Stimulated activated effector memory CD8-positive, alpha-beta T cell treated with anti-CD3 and anti-CD28 coated beads, Interleukin-12 subunit alpha, Interleukin-12 subunit beta, amount 100 ng/mL, for 72 hours (primary cell): Measurements from ENCODE around the gene MMP8.
A peak's percentile ranks its signal among the peaks of the same experiment; 100 is the strongest.
"Not testable (repeated sequence)": the region's sequence is repeated elsewhere in the genome, so short reads cannot be mapped to it uniquely, and the experiment has no call there.

Source experiments
- ATAC-seq: fragments of 150-1000 bp; cut with Tn5 transposase; 2 replicates; pipeline ENCODE4 v1.10.0; 2021
- DNase-seq, 2 donors: peaks; one replicate each; pipeline ENCODE4 v3.0.0; 2021 to 2022; ENCODE audit warnings: low spot score in 2 of 2
- H3K27ac Mint-ChIP-seq: one replicate; pipeline ENCODE4 v1.8.0; 2022; ENCODE audit warnings: mild to moderate bottlenecking, mixed read lengths
- H3K36me3 Mint-ChIP-seq: one replicate; pipeline ENCODE4 v1.8.0; 2022; ENCODE audit warnings: mild to moderate bottlenecking, mixed read lengths
- H3K4me1 Mint-ChIP-seq: one replicate; pipeline ENCODE4 v1.8.0; 2022; ENCODE audit warnings: mixed read lengths
- H3K4me3 Mint-ChIP-seq: one replicate; pipeline ENCODE4 v1.8.0; 2022; ENCODE audit warnings: mild to moderate bottlenecking, mixed read lengths
- H3K9me3 Mint-ChIP-seq: one replicate; pipeline ENCODE4 v1.8.0; 2022; ENCODE audit warnings: mixed read lengths

The MMP8 gene

DNA sequence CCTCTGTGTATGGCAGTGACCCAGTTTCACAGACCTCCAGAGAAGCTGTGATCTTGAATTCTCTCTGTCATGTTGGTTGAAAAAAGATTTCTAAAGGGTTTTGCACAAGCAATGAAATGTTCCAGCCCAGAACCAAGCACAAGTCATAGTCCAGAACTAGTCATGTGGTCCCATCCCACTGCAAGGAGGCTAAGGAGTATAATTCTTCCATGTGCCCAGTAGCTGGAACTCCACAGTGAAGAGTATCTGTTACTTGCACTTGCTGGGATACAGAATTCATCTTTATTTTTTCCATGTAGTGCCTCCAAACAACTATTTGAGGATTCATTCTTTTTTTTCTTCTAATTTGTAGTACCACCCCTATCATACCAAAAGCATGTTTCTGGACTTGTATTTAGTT, 9.9 kb upstream of the MMP8 start:
- Mint-ChIP-seq H3K27ac (no peak overlapping the region), H3K4me3 (no peak overlapping the region), H3K9me3 (no peaks in the 10 kb centered on the region), H3K4me1 (no peaks in the 10 kb centered on the region), H3K36me3 (no peaks in the 10 kb centered on the region)
- no peak for ATAC-seq
- no peak for DNase-seq

DNA sequence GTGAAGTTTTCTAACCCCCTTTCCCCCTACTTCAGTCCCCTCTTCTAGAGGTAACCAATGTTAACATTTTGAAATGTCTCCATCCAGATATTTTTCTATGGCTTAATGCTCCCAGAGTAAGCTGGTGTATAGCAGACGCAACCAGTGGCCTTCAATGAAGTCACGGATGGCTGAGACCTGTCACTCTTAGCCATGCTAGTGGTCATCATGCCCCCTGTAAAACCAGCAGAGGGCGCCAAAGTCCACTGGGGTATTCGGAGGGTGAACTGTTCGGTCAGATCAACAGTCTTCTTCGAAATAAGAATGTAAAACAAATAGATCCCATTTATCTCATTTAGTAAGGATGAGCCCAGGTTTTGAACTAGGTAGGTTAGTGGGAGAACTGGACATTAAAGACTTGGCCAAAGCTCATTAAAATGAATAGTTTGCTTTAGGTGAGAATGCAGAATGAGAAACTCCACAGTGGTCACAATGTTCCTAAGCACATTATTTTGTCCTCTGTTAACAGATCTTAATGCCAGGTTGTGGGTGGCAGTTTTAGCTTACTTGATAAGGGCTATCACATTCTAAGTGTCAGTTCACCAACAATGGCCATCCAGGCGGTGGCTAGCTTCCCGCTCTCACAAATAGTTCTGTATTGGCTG, 8.6 kb upstream of the MMP8 start:
- ATAC-seq (peak; percentile 63), DNase-seq (peak; percentile 29 to 69)
- Mint-ChIP-seq H3K4me3 (no peak overlapping the region), H3K4me1 (no peaks in the 10 kb centered on the region), H3K27ac (no peak overlapping the region), H3K9me3 (no peaks in the 10 kb centered on the region), H3K36me3 (no peaks in the 10 kb centered on the region)

- not testable (repeated sequence) for H3K27ac Mint-ChIP-seq, H3K9me3 Mint-ChIP-seq, H3K4me1 Mint-ChIP-seq, H3K4me3 Mint-ChIP-seq, H3K36me3 Mint-ChIP-seq, DNase-seq, ATAC-seq
These were observed 6.2 kb upstream of the MMP8 start for GRCh38 chr11:102730944-102731343.

GRCh38 chr11:102729849-102730815, 5.4 kb upstream of the MMP8 start:
- H3K4me3 Mint-ChIP-seq: no peak overlapping the region
- H3K4me1 Mint-ChIP-seq: no peaks in the 10 kb centered on the region
- no peaks in the 10 kb centered on the region for H3K9me3 Mint-ChIP-seq
- H3K36me3 Mint-ChIP-seq: no peaks in the 10 kb centered on the region
- DNase-seq: no peak
- no peak for ATAC-seq
- no peak overlapping the region for H3K27ac Mint-ChIP-seq

DNA sequence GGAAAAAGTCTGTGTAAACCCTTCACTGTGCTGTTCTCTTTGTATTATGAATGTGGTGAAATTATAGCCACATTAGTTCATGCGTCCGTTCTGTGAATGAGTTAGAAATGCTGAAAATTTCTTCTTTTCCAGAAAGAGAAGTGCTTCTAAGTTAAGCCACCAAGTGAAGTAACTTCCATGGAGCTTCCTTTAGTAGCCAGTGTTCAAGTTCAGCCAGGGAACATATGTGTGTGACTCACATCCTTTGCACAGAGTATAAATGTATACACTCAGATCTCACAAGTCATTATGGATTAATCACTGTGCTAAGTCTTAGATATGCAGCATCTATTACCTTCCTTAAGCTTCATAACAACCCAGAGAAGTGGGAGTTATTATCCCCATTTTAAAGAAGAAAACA, 3.1 kb upstream of the MMP8 start:
- ATAC-seq: peak; percentile 46
- no peak for DNase-seq
- no peak overlapping the region for H3K27ac Mint-ChIP-seq
- H3K36me3 Mint-ChIP-seq: no peaks in the 10 kb centered on the region
- H3K4me1 Mint-ChIP-seq: no peaks in the 10 kb centered on the region
- H3K4me3 Mint-ChIP-seq: no peak overlapping the region
- no peaks in the 10 kb centered on the region for H3K9me3 Mint-ChIP-seq

DNA sequence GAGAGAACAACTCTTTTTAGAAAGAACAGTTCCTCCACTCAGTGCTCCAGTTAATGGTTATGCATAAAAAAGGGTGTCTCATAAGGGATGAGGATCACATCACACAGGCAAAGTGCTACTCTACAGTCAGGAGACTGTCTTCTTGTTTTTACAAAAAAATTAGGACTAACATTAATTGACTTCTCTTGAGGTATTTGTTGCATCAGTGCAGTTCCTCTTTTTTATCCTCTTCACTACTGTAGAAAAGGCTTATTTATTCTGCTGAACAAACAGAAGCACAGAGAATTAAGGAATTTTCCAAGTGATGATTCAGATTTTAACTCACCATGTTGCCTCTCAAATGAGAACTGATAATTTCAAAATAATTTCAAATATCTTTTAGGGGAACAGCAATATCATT, 1.9 kb downstream of the MMP8 start:
- no peak for DNase-seq
- no peak overlapping the region for H3K4me3 Mint-ChIP-seq
- H3K9me3 Mint-ChIP-seq: no peaks in the 10 kb centered on the region
- H3K4me1 Mint-ChIP-seq: no peaks in the 10 kb centered on the region
- no peak overlapping the region for H3K27ac Mint-ChIP-seq
- ATAC-seq: no peak
- H3K36me3 Mint-ChIP-seq: no peaks in the 10 kb centered on the region

DNA sequence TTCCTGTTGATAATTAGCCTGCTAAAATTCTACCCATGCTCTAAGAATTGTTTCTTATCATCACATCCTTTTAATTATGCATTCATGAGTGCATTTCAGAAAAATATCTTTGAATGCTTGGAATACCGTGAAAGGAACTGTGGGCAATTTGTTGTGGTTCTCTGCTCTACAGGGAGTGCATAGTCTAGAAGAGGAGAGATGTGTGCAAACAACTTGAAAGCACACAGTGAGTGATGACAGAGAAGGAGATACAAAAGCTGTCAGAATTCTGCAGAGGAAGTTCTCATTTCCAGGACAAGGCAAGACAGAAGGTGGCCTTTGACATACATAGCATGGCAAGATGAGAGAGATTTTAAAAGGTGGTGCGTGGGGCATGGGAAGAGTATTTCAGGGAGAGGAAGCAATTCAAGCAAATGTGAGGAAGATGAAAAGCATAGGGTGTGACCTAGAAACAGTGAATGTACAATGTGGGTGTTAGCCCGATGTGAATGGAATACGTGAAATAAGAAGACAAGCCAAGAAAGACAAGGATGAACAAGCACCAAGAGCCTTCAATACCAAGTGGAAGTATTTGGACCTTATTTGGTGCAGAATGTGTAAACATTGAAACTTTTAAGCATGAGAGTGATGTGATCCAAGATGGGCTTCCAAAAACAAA, 5.0 kb downstream of the MMP8 start:
- H3K4me3 Mint-ChIP-seq: no peak overlapping the region
- H3K27ac Mint-ChIP-seq: no peak overlapping the region
- ATAC-seq (no peak), DNase-seq (no peak)
- H3K4me1 Mint-ChIP-seq: no peaks in the 10 kb centered on the region
- H3K36me3 Mint-ChIP-seq: no peaks in the 10 kb centered on the region
- no peaks in the 10 kb centered on the region for H3K9me3 Mint-ChIP-seq

- no peaks in the 10 kb centered on the region for H3K9me3 Mint-ChIP-seq
- ATAC-seq: no peak
- no peaks in the 10 kb centered on the region for H3K36me3 Mint-ChIP-seq
- no peak for DNase-seq
- H3K4me3 Mint-ChIP-seq: no peak overlapping the region
- no peak overlapping the region for H3K27ac Mint-ChIP-seq
- H3K4me1 Mint-ChIP-seq: no peaks in the 10 kb centered on the region
These were observed 7.5 kb downstream of the MMP8 start for GRCh38 chr11:102717280-102717679.

DNA sequence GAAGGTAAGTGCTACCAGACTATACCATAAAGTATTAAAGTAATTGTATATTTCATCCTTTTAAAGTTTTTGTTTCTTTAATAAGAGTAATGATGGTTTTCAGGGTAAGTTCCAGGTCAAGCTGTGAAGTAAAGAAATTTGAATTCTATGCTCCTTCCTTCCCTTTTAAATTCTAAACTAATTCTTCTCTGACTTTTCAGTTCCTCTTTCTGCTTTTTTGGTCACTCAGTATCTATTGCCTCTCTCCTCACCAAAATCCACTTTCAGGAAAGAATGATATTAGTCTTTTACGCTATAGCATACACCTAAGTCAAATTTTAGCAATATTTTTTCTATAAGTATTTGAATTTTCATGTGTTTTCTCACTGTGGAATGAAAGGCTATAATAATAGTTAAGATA, 8.2 kb downstream of the MMP8 start:
- no peaks in the 10 kb centered on the region for H3K9me3 Mint-ChIP-seq
- H3K4me3 Mint-ChIP-seq: no peak overlapping the region
- H3K27ac Mint-ChIP-seq: no peak overlapping the region
- DNase-seq: no peak
- H3K4me1 Mint-ChIP-seq: no peaks in the 10 kb centered on the region
- no peak for ATAC-seq
- no peaks in the 10 kb centered on the region for H3K36me3 Mint-ChIP-seq

- no peaks in the 10 kb centered on the region for H3K4me1 Mint-ChIP-seq
- no peaks in the 10 kb centered on the region for H3K9me3 Mint-ChIP-seq
- no peaks in the 10 kb centered on the region for H3K36me3 Mint-ChIP-seq
- DNase-seq (no peak), ATAC-seq (no peak)
- H3K4me3 Mint-ChIP-seq: no peak overlapping the region
- H3K27ac Mint-ChIP-seq: no peak overlapping the region
These were observed 12.6 kb downstream of the MMP8 start for GRCh38 chr11:102712137-102712536.

GRCh38 chr11:102709201-102709945, 15.4 kb downstream of the MMP8 start:
- Mint-ChIP-seq H3K36me3 (no peaks in the 10 kb centered on the region), H3K4me1 (no peaks in the 10 kb centered on the region), H3K4me3 (no peak overlapping the region), H3K27ac (no peak overlapping the region), H3K9me3 (no peaks in the 10 kb centered on the region)
- DNase-seq (no peak), ATAC-seq (no peak)

DNA sequence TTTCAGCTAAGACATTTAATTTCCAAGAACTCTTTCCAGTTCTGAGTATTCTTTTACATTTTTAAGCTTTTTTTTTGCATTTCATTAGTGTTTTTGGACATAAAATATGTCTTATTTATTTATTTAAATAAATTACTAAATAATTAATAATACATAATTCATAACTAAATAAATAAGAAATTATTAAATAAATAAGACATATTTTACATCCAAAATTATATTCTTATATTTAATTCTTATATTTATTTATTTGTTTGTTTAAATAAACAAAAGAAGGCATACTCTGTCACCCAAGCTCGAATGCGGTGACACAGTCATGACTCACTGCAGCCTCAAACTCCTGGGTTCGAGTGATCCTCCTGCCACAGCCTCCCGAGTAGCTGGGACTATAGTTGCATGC, 16.1 kb downstream of the MMP8 start:
- Mint-ChIP-seq H3K4me1 (no peaks in the 10 kb centered on the region), H3K9me3 (no peaks in the 10 kb centered on the region), H3K36me3 (no peaks in the 10 kb centered on the region), H3K27ac (no peak overlapping the region), H3K4me3 (no peak overlapping the region)
- DNase-seq (no peak), ATAC-seq (no peak)

- no peak within 1 kb of the TSS for H3K4me3 Mint-ChIP-seq
- H3K36me3 Mint-ChIP-seq: no peaks in the 10 kb centered on the region
- H3K27ac Mint-ChIP-seq: no peak within 1 kb of the TSS
These were observed 19.1 kb downstream of the MMP8 start, which contains the start of gene MMP27 for GRCh38 chr11:102705626-102706025. Gene MMP27 (minus strand): TSS chr11:102705769. CDS start chr11:102705714, 55 bp downstream.

DNA sequence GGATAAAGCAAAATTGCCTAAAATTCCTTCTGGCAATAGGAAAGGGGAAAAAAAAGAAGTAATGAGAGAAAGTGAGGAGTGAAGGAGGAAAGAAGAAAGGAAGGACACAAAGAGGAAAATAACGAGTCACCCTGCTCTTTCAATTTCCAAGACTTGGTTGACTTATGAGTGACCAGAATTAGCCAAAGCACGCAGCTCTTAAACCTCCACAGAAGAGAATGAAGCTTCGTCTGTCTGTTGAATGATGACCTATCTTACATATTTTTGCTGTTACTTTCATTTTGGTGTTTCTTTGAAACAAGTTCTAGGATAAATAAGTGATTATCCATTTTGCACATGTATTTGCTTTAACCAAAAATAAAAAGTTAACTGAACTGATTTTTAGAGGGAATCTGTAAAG, 19.9 kb downstream of the MMP8 start:
- Mint-ChIP-seq H3K4me1 (no peaks in the 10 kb centered on the region), H3K4me3 (no peak overlapping the region), H3K9me3 (no peaks in the 10 kb centered on the region), H3K36me3 (no peaks in the 10 kb centered on the region), H3K27ac (no peak overlapping the region)
- DNase-seq: no peak
- ATAC-seq: no peak

More at GRCh38 chr11:102705626-102706025, 19.1 kb downstream of the MMP8 start, which contains the start of gene MMP27:
- DNase-seq (no peak), ATAC-seq (no peak)
- H3K9me3 Mint-ChIP-seq: no peaks in the 10 kb centered on the region
- H3K4me1 Mint-ChIP-seq: no peaks in the 10 kb centered on the region
